Activated CD8-positive, alpha-beta T cell treated with anti-CD3 and anti-CD28 coated beads for 36 hours (primary cell): ENCODE measurements around the gene TEX13C. TPM values are rescaled to one million over a fixed set of nuclear protein-coding genes. Genes with fewer than 3 reads are reported as not detected.
"Not testable (repeated sequence)": the region's sequence is repeated elsewhere in the genome, so short reads cannot be mapped to it uniquely, and the experiment has no call there.

ENCODE experiments used
- ATAC-seq: fragments of 200-7000 bp; cut with Tn5 transposase; one replicate; pipeline ENCODE4 v1.10.0; 2021; ENCODE audit warnings: mild to moderate bottlenecking, moderate library complexity
- CTCF ChIA-PET: fragments of 350-600 bp; sonication (Branson Sonifier 250); formaldehyde crosslinking; loops from one replicate; lab custom pipeline; 2021; ENCODE audit warnings: antibody characterized with exemption; lab: Charles Lee
- POLR2A ChIA-PET: fragments of 350-600 bp; sonication (Branson Sonifier 250); formaldehyde crosslinking; loops from one replicate; lab custom pipeline; 2021; ENCODE audit warnings: antibody characterized with exemption; lab: Charles Lee
- DNase-seq: peaks from one replicate; pipeline ENCODE4 v3.0.0-alpha.2; 2020
- H3K27ac Mint-ChIP-seq: one replicate; pipeline ENCODE4 v1.8.0; 2021; ENCODE audit warnings: mild to moderate bottlenecking, mixed read lengths
- H3K27me3 Mint-ChIP-seq: one replicate; pipeline ENCODE4 v1.8.0; 2021; ENCODE audit warnings: mixed read lengths
- H3K36me3 Mint-ChIP-seq: one replicate; pipeline ENCODE4 v1.8.0; 2021; ENCODE audit warnings: low read depth, mixed read lengths
- H3K4me1 Mint-ChIP-seq: one replicate; pipeline ENCODE4 v1.8.0; 2021; ENCODE audit warnings: low read depth, mixed read lengths
- H3K4me3 Mint-ChIP-seq: one replicate; pipeline ENCODE4 v1.8.0; 2021; ENCODE audit warnings: mild to moderate bottlenecking, moderate library complexity, mixed read lengths
- H3K9me3 Mint-ChIP-seq: one replicate; pipeline ENCODE4 v1.8.0; 2021; ENCODE audit warnings: mixed read lengths
- CTCF ChIP-seq: fragments of 200-600 bp; IDR thresholded peaks from one replicate; pipeline ENCODE4 v1.8.0; 2022; ENCODE audit warnings: antibody characterized with exemption, mild to moderate bottlenecking
- intact Hi-C: fragments of 100-400 bp; cut with micrococcal nuclease; formaldehyde crosslinking; loops from one replicate; pipeline ENCODE4 v1.10.0; 2022
- total RNA-seq, 2 experiments: library from RNA; stranded (reverse); gene quantifications; one replicate each; pipeline ENCODE4 v1.2.3, GENCODE V29; 2021

Gene TEX13C
- total RNA-seq, 2 experiments from 2014 or later = not detected

GRCh38 chrX:125308653-125309052, 11.0 kb upstream of the TEX13C start:
- Mint-ChIP-seq H3K4me1 (peaks cover 2% of the 10 kb centered on the region), H3K36me3 (no peaks in the 10 kb centered on the region), H3K4me3 (no peak overlapping the region), H3K27ac (no peak overlapping the region), H3K9me3 (no peaks in the 10 kb centered on the region), H3K27me3 (peaks cover 4% of the 10 kb centered on the region)
- ATAC-seq (no peak), DNase-seq (no peak)
- ChIA-PET CTCF (no interaction called here), POLR2A (no interaction called here)
- intact Hi-C loops = no loop called here
- TF ChIP-seq CTCF = no peak

DNA sequence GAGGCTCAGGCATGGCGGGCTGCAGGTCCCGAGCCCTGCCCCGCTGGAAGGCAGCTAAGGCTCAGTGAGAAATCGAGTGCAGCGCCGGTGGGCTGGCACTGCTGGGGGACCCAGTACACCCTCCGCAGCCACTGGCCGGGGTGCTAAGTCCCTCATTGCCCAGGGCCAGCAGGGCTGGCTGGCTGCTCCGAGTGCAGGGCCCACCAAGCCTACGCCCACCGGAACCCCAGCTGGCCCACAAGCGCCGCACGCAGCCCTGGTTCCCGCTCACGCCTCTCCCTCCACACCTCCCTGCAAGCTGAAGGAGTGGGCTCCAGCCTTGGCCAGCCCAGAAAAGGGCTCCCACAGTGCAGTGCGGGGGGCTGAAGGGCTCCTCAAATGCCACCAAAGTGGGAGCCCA, 505 bp upstream of the TEX13C start:
- H3K27ac Mint-ChIP-seq, H3K4me3 Mint-ChIP-seq, intact Hi-C loops, H3K36me3 Mint-ChIP-seq, CTCF ChIA-PET, ATAC-seq, DNase-seq, POLR2A ChIA-PET, H3K9me3 Mint-ChIP-seq, H3K4me1 Mint-ChIP-seq, H3K27me3 Mint-ChIP-seq: not testable (repeated sequence)

GRCh38 chrX:125322431-125322830, 2.8 kb downstream of the TEX13C start:
- ATAC-seq (no peak), DNase-seq (no peak)
- no peaks in the 10 kb centered on the region for H3K27me3 Mint-ChIP-seq
- intact Hi-C loops = no loop called here
- ChIA-PET CTCF (no interaction called here), POLR2A (no interaction called here)
- no peaks in the 10 kb centered on the region for H3K9me3 Mint-ChIP-seq
- H3K27ac Mint-ChIP-seq = no peak overlapping the region
- H3K36me3 Mint-ChIP-seq = no peaks in the 10 kb centered on the region
- no peak overlapping the region for H3K4me3 Mint-ChIP-seq
- no peaks in the 10 kb centered on the region for H3K4me1 Mint-ChIP-seq
- TF ChIP-seq CTCF = no peak

DNA sequence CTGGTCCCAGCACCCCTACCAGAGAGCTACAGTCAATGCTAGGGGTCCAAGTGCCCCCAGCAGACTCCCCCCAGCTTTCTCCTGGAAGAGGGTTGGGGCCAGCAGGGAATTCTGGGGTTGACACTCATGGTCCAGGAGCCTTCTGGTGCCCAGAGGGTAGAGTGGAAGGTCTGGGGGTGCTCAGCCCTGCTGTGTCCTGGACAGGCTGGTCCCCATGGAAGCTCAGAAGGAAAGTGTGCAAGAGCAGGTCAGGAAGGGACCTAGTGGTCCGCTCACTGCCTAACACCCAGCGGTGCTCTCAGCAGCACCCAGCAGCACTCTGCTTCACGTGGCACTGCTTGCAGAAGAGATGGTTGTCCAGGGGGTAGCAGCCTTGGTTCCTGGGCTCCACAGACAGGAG, 6.9 kb downstream of the TEX13C start:
- H3K36me3 Mint-ChIP-seq = no peaks in the 10 kb centered on the region
- H3K27ac Mint-ChIP-seq = no peak overlapping the region
- ChIA-PET POLR2A (no interaction called here), CTCF (no interaction called here)
- H3K4me3 Mint-ChIP-seq = no peak overlapping the region
- no peaks in the 10 kb centered on the region for H3K27me3 Mint-ChIP-seq
- no peaks in the 10 kb centered on the region for H3K9me3 Mint-ChIP-seq
- intact Hi-C loops = no loop called here
- no peak for TF ChIP-seq CTCF
- no peaks in the 10 kb centered on the region for H3K4me1 Mint-ChIP-seq
- DNase-seq (no peak), ATAC-seq (no peak)

- DNase-seq (no peak), ATAC-seq (no peak)
- no peak for TF ChIP-seq CTCF
- H3K4me1 Mint-ChIP-seq = no peaks in the 10 kb centered on the region
- H3K27ac Mint-ChIP-seq = no peak overlapping the region
- intact Hi-C loops = no loop called here
- no peaks in the 10 kb centered on the region for H3K27me3 Mint-ChIP-seq
- no peaks in the 10 kb centered on the region for H3K36me3 Mint-ChIP-seq
- ChIA-PET CTCF (no interaction called here), POLR2A (no interaction called here)
- no peak overlapping the region for H3K4me3 Mint-ChIP-seq
- H3K9me3 Mint-ChIP-seq = no peaks in the 10 kb centered on the region
Measured at GRCh38 chrX:125327891-125328290, 8.2 kb downstream of the TEX13C start.

DNA sequence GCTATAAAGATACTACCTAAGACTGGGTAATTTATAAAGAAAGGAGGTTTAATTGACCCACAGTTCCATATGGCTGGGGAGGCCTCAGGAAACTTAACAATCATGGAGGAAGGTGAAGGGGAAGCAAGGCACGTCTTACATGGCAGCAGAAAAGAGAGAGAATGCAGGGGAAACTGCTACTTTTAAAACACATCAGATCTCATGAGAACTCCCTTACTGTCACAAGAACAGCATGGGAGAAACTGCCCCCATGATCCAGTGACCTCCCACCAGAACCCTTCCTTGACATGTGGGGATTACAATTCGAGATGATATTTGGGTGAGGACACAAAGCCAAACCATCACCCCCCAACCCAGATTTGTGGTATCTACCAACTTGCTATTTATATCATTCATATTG, 13.9 kb downstream of the TEX13C start:
- no peaks in the 10 kb centered on the region for H3K36me3 Mint-ChIP-seq
- CTCF ChIA-PET = no interaction called here

More for the DNA sequence above, 13.9 kb downstream of the TEX13C start:
- no peak for DNase-seq
- POLR2A ChIA-PET = no interaction called here
- Mint-ChIP-seq H3K9me3 (no peaks in the 10 kb centered on the region), H3K4me3 (no peak overlapping the region), H3K4me1 (no peaks in the 10 kb centered on the region), H3K27ac (no peak overlapping the region), H3K27me3 (no peaks in the 10 kb centered on the region)
- no peak for ATAC-seq
- intact Hi-C loops = no loop called here
- no peak for TF ChIP-seq CTCF
